Ascending aorta (tissue), 2 donors: ENCODE results near the gene RALA. TPM values are rescaled to one million over a fixed set of nuclear protein-coding genes. Genes with fewer than 3 reads are reported as not detected.
"Not testable (repeated sequence)": the region's sequence is repeated elsewhere in the genome, so short reads cannot be mapped to it uniquely, and the experiment has no call there.

ENCODE experiments used
- DNase-seq, 2 donors: peaks; one replicate each; pipeline ENCODE4 v3.0.0-alpha.2; 2019; ENCODE audit warnings: low spot score in 2 of 2
- H3K27ac ChIP-seq, 2 donors: fragments of 200-600 bp; sonication (generic); one replicate each; pipeline ENCODE4 v1.5.1; 2016 to 2017; ENCODE audit warnings: mild to moderate bottlenecking in 1 of 2
- H3K27me3 ChIP-seq: fragments of 200-600 bp; sonication (generic); one replicate; pipeline ENCODE4 v1.5.1; 2017
- H3K36me3 ChIP-seq, 2 donors: fragments of 200-600 bp; sonication (generic); one replicate each; pipeline ENCODE4 v1.5.1; 2016
- H3K4me1 ChIP-seq, 2 donors: fragments of 200-600 bp; sonication (generic); one replicate each; pipeline ENCODE4 v1.5.1; 2016 to 2017; ENCODE audit warnings: mild to moderate bottlenecking in 1 of 2
- H3K4me3 ChIP-seq, 2 donors: fragments of 200-600 bp; sonication (generic); one replicate each; pipeline ENCODE4 v1.5.1; 2016 to 2017; ENCODE audit warnings: mild to moderate bottlenecking in 1 of 2
- H3K9me3 ChIP-seq, 2 donors: fragments of 200-600 bp; sonication (generic); one replicate each; pipeline ENCODE4 v1.5.1; 2016
- CTCF ChIP-seq, 3 experiments: fragments of 200-600 bp in 2 of 3; fragments of 450-650 bp in 1 of 3; sonication (generic) in 2 of 3; IDR thresholded peaks; one replicate each; pipeline ENCODE4 v1.5.1; 2016 to 2019; ENCODE audit warnings: antibody characterized with exemption in 3 of 3, mild to moderate bottlenecking in 1 of 3, moderate library complexity in 1 of 3
- intact Hi-C: fragments of 100-400 bp; cut with DNase I; formaldehyde crosslinking; loops from one replicate; pipeline ENCODE4 v1.15.1; 2023
- total RNA-seq: library from RNA; depleted of rRNA; stranded (reverse); fragments of >200 nt; gene quantifications from one replicate; pipeline ENCODE4 v1.1.0, GENCODE V29; 2016

Gene RALA
- total RNA-seq, 1 donor from 2014 or later, result 6.0 TPM

DNA sequence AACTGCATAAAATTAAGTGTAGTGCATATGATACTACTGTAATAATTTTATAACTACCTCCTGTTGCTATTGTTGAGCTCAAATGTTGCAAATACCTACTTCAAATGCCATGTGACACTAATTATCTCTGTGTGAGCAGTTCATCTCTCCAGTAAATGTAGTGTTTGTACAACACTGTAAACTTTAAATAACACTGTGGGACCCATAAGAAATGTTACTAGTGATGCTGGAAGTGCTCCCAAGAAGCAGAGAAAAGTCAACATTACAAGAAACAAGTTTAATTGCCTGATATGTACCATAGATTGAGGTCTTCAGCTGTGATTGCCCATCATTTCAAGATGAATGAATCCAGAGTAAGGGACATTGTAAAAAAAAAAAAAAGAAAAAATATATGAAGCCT, 39.9 kb downstream of the RALA start:
- no peak overlapping the region for H3K27ac ChIP-seq
- H3K27me3 ChIP-seq, result no peaks in the 10 kb centered on the region
- intact Hi-C loops, result no loop called here
- no peaks in the 10 kb centered on the region for H3K9me3 ChIP-seq
- no peak for DNase-seq
- no peak overlapping the region for H3K4me3 ChIP-seq
- no peak for TF ChIP-seq CTCF (IDR thresholded peaks at IDR 0.05)
- no peaks in the 10 kb centered on the region for H3K36me3 ChIP-seq
- no peaks in the 10 kb centered on the region for H3K4me1 ChIP-seq

GRCh38 chr7:39664057-39664456, 40.7 kb downstream of the RALA start:
- intact Hi-C loops, result no loop called here
- no peaks in the 10 kb centered on the region for H3K27me3 ChIP-seq

DNA sequence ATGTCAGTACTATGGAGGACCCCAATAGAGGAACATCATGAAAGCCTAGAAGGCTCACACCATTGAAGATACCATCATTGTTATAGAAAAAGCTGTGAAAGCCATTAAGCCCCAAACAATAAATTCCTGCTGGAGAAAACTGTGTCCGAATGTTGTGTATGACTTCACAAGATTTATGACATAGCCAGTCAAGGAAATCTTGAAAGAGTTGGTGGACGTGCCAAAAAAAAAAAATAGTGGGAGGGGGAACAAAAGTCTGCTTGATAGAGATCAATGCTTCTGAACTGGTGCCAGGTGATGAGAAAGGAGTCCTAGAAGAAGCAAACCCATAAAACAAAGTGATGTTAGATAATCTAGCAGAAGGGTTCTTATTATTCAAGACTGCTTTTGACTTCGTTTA, 41.2 kb downstream of the RALA start:
- Histone ChIP-seq H3K4me1 (no peaks in the 10 kb centered on the region), H3K36me3 (no peaks in the 10 kb centered on the region), H3K27me3 (no peaks in the 10 kb centered on the region), H3K9me3 (no peaks in the 10 kb centered on the region), H3K4me3 (no peak overlapping the region), H3K27ac (no peak overlapping the region)
- no peak for TF ChIP-seq CTCF (IDR thresholded peaks at IDR 0.05)
- intact Hi-C loops, result no loop called here
- no peak for DNase-seq

More at GRCh38 chr7:39664057-39664456, 40.7 kb downstream of the RALA start:
- no peak for DNase-seq
- Histone ChIP-seq H3K9me3 (no peaks in the 10 kb centered on the region), H3K36me3 (no peaks in the 10 kb centered on the region), H3K4me1 (no peaks in the 10 kb centered on the region), H3K27ac (no peak overlapping the region), H3K4me3 (no peak overlapping the region)
- TF ChIP-seq CTCF (IDR thresholded peaks at IDR 0.05), result no peak

- Histone ChIP-seq H3K36me3 (no peaks in the 10 kb centered on the region), H3K27ac (no peak overlapping the region), H3K9me3 (no peaks in the 10 kb centered on the region), H3K4me1 (no peaks in the 10 kb centered on the region), H3K4me3 (no peak overlapping the region), H3K27me3 (no peaks in the 10 kb centered on the region)
- DNase-seq, result no peak
- no peak for TF ChIP-seq CTCF (IDR thresholded peaks at IDR 0.05)
- intact Hi-C loops, result no loop called here
These were observed 43.2 kb downstream of the RALA start for GRCh38 chr7:39666562-39666961.

DNA sequence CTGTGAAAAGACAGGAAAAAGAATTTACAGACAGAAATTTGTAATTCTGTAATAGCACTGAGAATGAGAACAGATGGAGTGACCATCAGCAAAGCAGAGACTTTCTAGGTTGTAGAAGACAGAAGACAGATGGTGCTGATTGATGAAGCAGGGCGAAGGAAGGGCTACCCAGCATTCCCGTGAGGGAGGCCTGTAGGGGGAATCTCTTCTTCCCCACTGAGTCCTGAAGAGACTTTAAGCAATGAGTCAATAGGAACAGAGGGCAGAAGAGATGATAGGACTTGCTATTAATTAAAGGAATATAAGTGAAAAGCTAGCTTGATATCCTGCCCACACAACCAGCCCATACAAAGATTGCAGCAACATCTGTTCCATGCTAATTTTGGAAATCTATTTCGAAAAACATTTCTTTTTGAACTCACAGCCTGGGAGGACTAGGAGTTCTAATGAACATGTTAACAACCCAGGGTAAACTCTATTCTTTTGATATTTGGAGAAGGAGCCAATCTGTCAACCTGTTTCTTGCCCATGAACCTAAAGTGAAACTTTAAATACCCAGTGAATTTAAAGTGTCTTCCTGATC, 44.1 kb downstream of the RALA start:
- H3K4me1 ChIP-seq, result no peaks in the 10 kb centered on the region

GRCh38 chr7:39668280-39668679, 44.9 kb downstream of the RALA start:
- H3K36me3 ChIP-seq, H3K9me3 ChIP-seq, H3K4me3 ChIP-seq, H3K27ac ChIP-seq, intact Hi-C loops, H3K27me3 ChIP-seq, H3K4me1 ChIP-seq, DNase-seq: not testable (repeated sequence)

More for the DNA sequence above, 44.1 kb downstream of the RALA start:
- no peak for DNase-seq
- no peak overlapping the region for H3K27ac ChIP-seq
- H3K9me3 ChIP-seq, result no peaks in the 10 kb centered on the region
- no peaks in the 10 kb centered on the region for H3K27me3 ChIP-seq
- no peak overlapping the region for H3K4me3 ChIP-seq
- no peaks in the 10 kb centered on the region for H3K36me3 ChIP-seq
- intact Hi-C loops, result no loop called here
- no peak for TF ChIP-seq CTCF (IDR thresholded peaks at IDR 0.05)
